Trophoblast cell (in vitro differentiated cells and primary cell): ENCODE measurements around the gene BACE2.

Source experiments
- DNase-seq, 2 donors: peaks; one replicate each; pipeline ENCODE4 v3.0.0-alpha.2; 2016
- H2AFZ ChIP-seq: 2 replicates; pipeline ENCODE4 v1.6.1; 2013; ENCODE audit warnings: low read length, moderate library complexity, mild to moderate bottlenecking; ENCODE audit not compliant: insufficient read depth, poor library complexity
- H2AK5ac ChIP-seq: 2 replicates; pipeline ENCODE4 v1.6.1; 2013; ENCODE audit warnings: mild to moderate bottlenecking, low read length
- H2BK120ac ChIP-seq: 2 replicates; pipeline ENCODE4 v1.6.1; 2013; ENCODE audit warnings: low read length, mild to moderate bottlenecking, moderate library complexity; ENCODE audit not compliant: insufficient read depth, poor library complexity
- H2BK12ac ChIP-seq: 2 replicates; pipeline ENCODE4 v1.6.1; 2013; ENCODE audit warnings: mild to moderate bottlenecking, low read length, moderate library complexity
- H2BK5ac ChIP-seq: 2 replicates; pipeline ENCODE4 v1.6.1; 2013; ENCODE audit warnings: low read length, low read depth, moderate library complexity, mild to moderate bottlenecking; ENCODE audit not compliant: poor library complexity
- H3K14ac ChIP-seq: 2 replicates; pipeline ENCODE4 v1.6.1; 2013; ENCODE audit warnings: mild to moderate bottlenecking, low read length
- H3K18ac ChIP-seq: 2 replicates; pipeline ENCODE4 v1.6.1; 2013; ENCODE audit warnings: mild to moderate bottlenecking, low read length
- H3K23ac ChIP-seq: 2 replicates; pipeline ENCODE4 v1.6.1; 2013; ENCODE audit warnings: low read length
- H3K27ac ChIP-seq: 2 replicates; pipeline ENCODE4 v1.5.1; 2013; ENCODE audit warnings: low read depth, mild to moderate bottlenecking, inconsistent platforms, low read length, moderate library complexity
- H3K27me3 ChIP-seq: 2 replicates; pipeline ENCODE4 v1.6.1; 2013; ENCODE audit warnings: inconsistent platforms, mild to moderate bottlenecking, low read length, moderate library complexity; ENCODE audit not compliant: insufficient read depth
- H3K36me3 ChIP-seq, 2 experiments: 1 replicate in 1 of 2; 2 replicates in 1 of 2; pipeline ENCODE4 v1.6.1; 2013; ENCODE audit warnings: low read length in 2 of 2, mild to moderate bottlenecking in 2 of 2, moderate library complexity in 1 of 2; ENCODE audit not compliant: insufficient read depth in 2 of 2, control insufficient read depth in 1 of 2
- H3K4ac ChIP-seq: 2 replicates; pipeline ENCODE4 v1.6.1; 2013; ENCODE audit warnings: low read depth, mild to moderate bottlenecking, low read length, moderate library complexity
- H3K4me1 ChIP-seq, 2 experiments: 1 replicate in 1 of 2; 2 replicates in 1 of 2; pipeline ENCODE4 v1.6.1; 2013; ENCODE audit warnings: low read length in 2 of 2, mild to moderate bottlenecking in 2 of 2, moderate library complexity in 1 of 2; ENCODE audit not compliant: insufficient read depth in 2 of 2, control insufficient read depth in 1 of 2
- H3K4me2 ChIP-seq: 2 replicates; pipeline ENCODE4 v1.6.1; 2013; ENCODE audit warnings: inconsistent platforms, mild to moderate bottlenecking, low read length, moderate library complexity
- H3K4me3 ChIP-seq: 2 replicates; pipeline ENCODE4 v1.5.1; 2013; ENCODE audit warnings: mild to moderate bottlenecking, low read depth, low read length, inconsistent platforms
- H3K79me1 ChIP-seq: one replicate; pipeline ENCODE4 v1.6.1; 2013; ENCODE audit warnings: low read length
- H3K79me2 ChIP-seq: 2 replicates; pipeline ENCODE4 v1.6.1; 2013; ENCODE audit warnings: low read length, mild to moderate bottlenecking; ENCODE audit not compliant: control insufficient read depth, insufficient read depth, poor library complexity
- H3K9ac ChIP-seq: 2 replicates; pipeline ENCODE4 v1.6.1; 2013; ENCODE audit warnings: mild to moderate bottlenecking, low read length
- H3K9me3 ChIP-seq: 2 replicates; pipeline ENCODE4 v1.6.1; 2013; ENCODE audit warnings: low read depth, mild to moderate bottlenecking, control low read depth, inconsistent platforms, low read length; ENCODE audit not compliant: insufficient read depth
- H4K12ac ChIP-seq: 2 replicates; pipeline ENCODE4 v1.6.1; 2013; ENCODE audit warnings: low read depth, mild to moderate bottlenecking, low read length, moderate library complexity
- H4K8ac ChIP-seq: 2 replicates; pipeline ENCODE4 v1.6.1; 2013; ENCODE audit warnings: low read depth, mild to moderate bottlenecking, low read length, moderate library complexity
- H4K91ac ChIP-seq: one replicate; pipeline ENCODE4 v1.6.1; 2013; ENCODE audit warnings: low read depth, mild to moderate bottlenecking, low read length, moderate library complexity
- WGBS: extraction: QIAGEN DNeasy Blood & Tissue Kit; methylation state at CpG from one replicate; pipeline ENCODE4 v1.1.7; 2013; ENCODE audit warnings: missing lambda C conversion rate; ENCODE audit not compliant: insufficient read length, insufficient coverage; ENCODE audit errors: extremely low coverage; 5-methylcytosine and 5-hydroxymethylcytosine counted together

The BACE2 gene

GRCh38 chr21:41170442-41170841, 2.5 kb downstream of the BACE2 start:
- no peak overlapping the region for H4K91ac ChIP-seq
- H4K12ac ChIP-seq: no peak overlapping the region
- WGBS: no CpG with 5 or more reads among the region's 2 CpGs
- no peaks in the 10 kb centered on the region for H3K9me3 ChIP-seq
- no peak overlapping the region for H3K27ac ChIP-seq
- no peak overlapping the region for H2BK5ac ChIP-seq
- no peak overlapping the region for H3K4me3 ChIP-seq
- H3K4ac ChIP-seq: no peak overlapping the region
- H2BK12ac ChIP-seq: no peak overlapping the region
- H3K4me2 ChIP-seq: no peak overlapping the region
- peaks cover 21% of the 10 kb centered on the region for H3K27me3 ChIP-seq
- H3K18ac ChIP-seq: no peak overlapping the region
- no peaks in the 10 kb centered on the region for H3K79me1 ChIP-seq
- no peak overlapping the region for H3K23ac ChIP-seq
- no peak overlapping the region for H3K14ac ChIP-seq
- no peak overlapping the region for H2AK5ac ChIP-seq
- peaks cover 4% of the 10 kb centered on the region in 2 experiments for H3K4me1 ChIP-seq
- no peak overlapping the region for H2BK120ac ChIP-seq
- H4K8ac ChIP-seq: no peak overlapping the region
- H3K79me2 ChIP-seq: peaks cover 6% of the 10 kb centered on the region
- H3K36me3 ChIP-seq: no peaks in the 10 kb centered on the region
- no peak overlapping the region for H2AFZ ChIP-seq
- DNase-seq: peak; percentile 38 to 65
- H3K9ac ChIP-seq: no peak overlapping the region

- H3K4me3 ChIP-seq: no peak overlapping the region
- DNase-seq: no peak
- no CpG with 5 or more reads among the region's 15 CpGs for WGBS
- no peak overlapping the region for H3K23ac ChIP-seq
- peaks cover 4% of the 10 kb centered on the region in 2 experiments for H3K4me1 ChIP-seq
- no peak overlapping the region for H4K8ac ChIP-seq
- H3K4me2 ChIP-seq: no peak overlapping the region
- H3K14ac ChIP-seq: no peak overlapping the region
- peaks cover 6% of the 10 kb centered on the region for H3K79me2 ChIP-seq
- H2BK5ac ChIP-seq: no peak overlapping the region
- no peaks in the 10 kb centered on the region for H3K36me3 ChIP-seq
- no peak overlapping the region for H4K91ac ChIP-seq
- no peak overlapping the region for H4K12ac ChIP-seq
- H3K9me3 ChIP-seq: no peaks in the 10 kb centered on the region
- H3K18ac ChIP-seq: no peak overlapping the region
- no peak overlapping the region for H2AFZ ChIP-seq
- no peak overlapping the region for H3K27ac ChIP-seq
- H3K79me1 ChIP-seq: no peaks in the 10 kb centered on the region
- peaks cover 21% of the 10 kb centered on the region for H3K27me3 ChIP-seq
- H3K9ac ChIP-seq: no peak overlapping the region
- H2BK12ac ChIP-seq: no peak overlapping the region
- no peak overlapping the region for H2BK120ac ChIP-seq
- H3K4ac ChIP-seq: no peak overlapping the region
- no peak overlapping the region for H2AK5ac ChIP-seq
These were observed 3.1 kb downstream of the BACE2 start for GRCh38 chr21:41170859-41171609.

GRCh38 chr21:41175080-41175479, 7.1 kb downstream of the BACE2 start:
- Histone ChIP-seq H2BK12ac (no peak overlapping the region), H4K12ac (no peak overlapping the region), H3K9ac (no peak overlapping the region), H3K36me3 (no peaks in the 10 kb centered on the region), H3K27ac (no peak overlapping the region), H2AFZ (no peak overlapping the region), H2BK120ac (no peak overlapping the region), H4K91ac (no peak overlapping the region), H3K9me3 (no peaks in the 10 kb centered on the region), H3K4me3 (no peak overlapping the region), H3K23ac (no peak overlapping the region), H3K4me2 (no peak overlapping the region), H2AK5ac (no peak overlapping the region), H3K4me1 (no peaks in the 10 kb centered on the region), H3K79me2 (peaks cover 2% of the 10 kb centered on the region), H4K8ac (no peak overlapping the region), H3K14ac (no peak overlapping the region), H3K4ac (no peak overlapping the region), H3K79me1 (no peaks in the 10 kb centered on the region), H2BK5ac (no peak overlapping the region), H3K18ac (no peak overlapping the region), H3K27me3 (no peaks in the 10 kb centered on the region)
- no peak for DNase-seq
- WGBS: no CpG with 5 or more reads among the region's 6 CpGs

- Histone ChIP-seq H2AK5ac (no peak overlapping the region), H3K4me3 (no peak overlapping the region), H3K23ac (no peak overlapping the region), H3K27ac (no peak overlapping the region), H2AFZ (no peak overlapping the region), H3K36me3 (no peaks in the 10 kb centered on the region), H3K14ac (no peak overlapping the region), H3K4me1 (no peaks in the 10 kb centered on the region), H3K9me3 (no peaks in the 10 kb centered on the region), H2BK5ac (no peak overlapping the region), H3K18ac (no peak overlapping the region), H4K91ac (no peak overlapping the region), H3K79me1 (no peaks in the 10 kb centered on the region), H3K9ac (no peak overlapping the region), H3K79me2 (peaks cover 2% of the 10 kb centered on the region), H4K8ac (no peak overlapping the region), H2BK12ac (no peak overlapping the region), H2BK120ac (no peak overlapping the region), H3K4ac (no peak overlapping the region), H4K12ac (no peak overlapping the region), H3K27me3 (no peaks in the 10 kb centered on the region), H3K4me2 (no peak overlapping the region)
- DNase-seq: no peak
- WGBS: no CpG with 5 or more reads among the region's 3 CpGs
These were observed 8.9 kb downstream of the BACE2 start for GRCh38 chr21:41176846-41177245.
